ENCODE data around the gene CCDC124. TPM values are rescaled to one million over a fixed set of nuclear protein-coding genes. Genes with fewer than 3 reads are reported as not detected.

Gene CCDC124
- total RNA-seq, 1 experiment from 2014 or later, result 165 TPM

DNA sequence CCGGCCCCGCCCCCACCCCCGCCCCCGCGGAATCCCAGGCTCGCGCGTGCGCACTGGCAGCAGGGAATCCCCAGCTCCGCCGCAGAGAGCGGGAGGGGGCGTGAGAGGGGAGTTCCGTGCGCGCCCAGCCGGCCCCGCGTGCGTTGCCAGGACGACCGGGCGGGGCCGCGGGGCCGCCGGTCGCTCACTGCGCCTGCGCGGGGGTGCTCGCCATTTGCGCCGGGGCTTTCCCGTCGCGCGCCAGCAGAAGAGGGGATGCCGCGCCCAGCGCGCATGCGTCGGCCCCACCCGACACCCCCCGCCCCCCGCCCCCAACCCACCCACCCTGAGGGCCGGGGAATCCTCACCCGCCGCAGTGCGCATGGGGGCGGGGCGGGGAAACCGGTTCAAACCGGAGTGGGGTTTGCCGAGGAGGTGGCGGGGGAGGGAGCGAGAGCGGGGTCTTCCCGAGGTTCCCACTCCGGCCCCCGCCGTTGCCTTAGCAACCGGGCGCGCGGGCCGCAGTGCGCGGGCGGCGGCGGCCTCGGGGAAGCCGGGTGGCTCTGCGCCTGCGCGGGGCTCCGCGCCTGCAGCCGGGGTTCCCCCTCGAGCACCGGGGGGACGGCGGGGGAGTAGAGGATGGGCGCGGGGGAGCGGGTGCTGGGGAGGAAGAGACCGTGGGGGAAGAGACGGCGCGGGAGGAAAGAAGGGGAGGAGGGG, 15.1 kb downstream of the CCDC124 start:
- Histone ChIP-seq H3K36me3 (ENCODE audit: low read depth, low read length) (no peaks in the 10 kb centered on the region), H3K4me2 (ENCODE audit: low read length) (peak overlapping the region; percentile 88), H3K9ac (ENCODE audit: low read length) (peak overlapping the region; percentile 57), H3K27ac (ENCODE audit: low read length) (no peak overlapping the region), H3K9me2 (replicated peaks; ENCODE audit: low read length) (no peaks in the 10 kb centered on the region), H3K9me3 (ENCODE audit: low read length) (no peaks in the 10 kb centered on the region), H3F3A (ENCODE audit: low read length, unreplicated experiment) (peaks cover 5% of the 10 kb centered on the region), H3K4me1 (ENCODE audit: insufficient read depth, low read length) (peaks cover 37% of the 10 kb centered on the region), H3K79me2 (ENCODE audit: low read length) (no peaks in the 10 kb centered on the region), H3K4me3 (ENCODE audit: low read length) (peak overlapping the region; percentile 66), H4K20me1 (ENCODE audit: low read length) (0 out of 2 replicates have a peak, but pooled peaks cover 2% of the 10 kb centered on the region), H3K27me3 (ENCODE audit: low read length) (peaks cover 37% of the 10 kb centered on the region), H2AFZ (ENCODE audit: low read length) (peak overlapping the region; percentile 55)
- CTCF ChIA-PET, result interaction anchor here (0.5 to 1.3 kb wide), 4 partner anchors 10 to 114 kb away, joined by 3 to 13 read pairs (median 8); no protein-coding TSS in a partner anchor
- peak; percentile 95 for DNase-seq
- POLR2A ChIA-PET (ENCODE audit: unreplicated experiment), result interaction anchor here (0.6 to 1.0 kb wide), 3 partner anchors 15 to 117 kb away, joined by 6 to 11 read pairs (median 6); partner anchors contain the start of gene CCDC124
- TF ChIP-seq, protein P1, sequence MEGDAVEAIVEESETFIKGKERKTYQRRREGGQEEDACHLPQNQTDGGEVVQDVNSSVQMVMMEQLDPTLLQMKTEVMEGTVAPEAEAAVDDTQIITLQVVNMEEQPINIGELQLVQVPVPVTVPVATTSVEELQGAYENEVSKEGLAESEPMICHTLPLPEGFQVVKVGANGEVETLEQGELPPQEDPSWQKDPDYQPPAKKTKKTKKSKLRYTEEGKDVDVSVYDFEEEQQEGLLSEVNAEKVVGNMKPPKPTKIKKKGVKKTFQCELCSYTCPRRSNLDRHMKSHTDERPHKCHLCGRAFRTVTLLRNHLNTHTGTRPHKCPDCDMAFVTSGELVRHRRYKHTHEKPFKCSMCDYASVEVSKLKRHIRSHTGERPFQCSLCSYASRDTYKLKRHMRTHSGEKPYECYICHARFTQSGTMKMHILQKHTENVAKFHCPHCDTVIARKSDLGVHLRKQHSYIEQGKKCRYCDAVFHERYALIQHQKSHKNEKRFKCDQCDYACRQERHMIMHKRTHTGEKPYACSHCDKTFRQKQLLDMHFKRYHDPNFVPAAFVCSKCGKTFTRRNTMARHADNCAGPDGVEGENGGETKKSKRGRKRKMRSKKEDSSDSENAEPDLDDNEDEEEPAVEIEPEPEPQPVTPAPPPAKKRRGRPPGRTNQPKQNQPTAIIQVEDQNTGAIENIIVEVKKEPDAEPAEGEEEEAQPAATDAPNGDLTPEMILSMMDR (conservative IDR thresholded peaks at IDR 0.05; ENCODE audit: low read depth, low read length), result no peak
- TF ChIP-seq EZH2phosphoT487 (IDR thresholded peaks at IDR 0.05; ENCODE audit: borderline replicate concordance, low read length) (no peak), EZH2 (IDR thresholded peaks at IDR 0.05; ENCODE audit: low read length, unreplicated experiment) (no peak)
- intact Hi-C loops (cut with micrococcal nuclease), result loop anchor here (5.0 kb wide), 1 partner anchor 109 kb away; no protein-coding TSS in a partner anchor
- ATAC-seq, result peak; percentile 33
- no TSS peak for BruUV-seq (replicated peaks)

DNA sequence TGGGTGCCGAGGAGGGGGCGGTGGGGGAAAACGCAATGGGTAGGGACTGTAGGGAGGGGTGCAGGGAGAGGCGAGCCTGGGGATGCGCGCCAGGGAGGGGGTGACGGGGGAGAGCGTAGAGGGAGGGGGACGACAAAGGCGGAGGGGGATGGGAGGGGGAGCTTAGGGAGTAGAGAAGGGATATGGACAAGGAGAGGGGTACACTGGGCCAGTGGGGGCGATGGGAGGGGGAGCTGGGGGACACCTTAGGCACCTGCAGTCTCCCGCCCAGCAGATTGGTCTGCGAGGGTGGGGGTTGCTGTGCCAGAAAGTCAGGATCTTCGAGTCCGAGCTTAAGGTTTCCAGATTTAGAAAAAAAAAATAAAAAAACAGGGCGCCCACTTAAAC, 15.7 kb downstream of the CCDC124 start:
- CTCF ChIA-PET, result interaction anchor here (0.6 to 1.3 kb wide), 2 partner anchors 10 to 52 kb away, joined by 6 to 9 read pairs; no protein-coding TSS in a partner anchor
- intact Hi-C loops (cut with micrococcal nuclease), result loop anchor here (5.0 kb wide), 1 partner anchor 109 kb away; no protein-coding TSS in a partner anchor
- Histone ChIP-seq H3K79me2 (ENCODE audit: low read length) (no peaks in the 10 kb centered on the region), H2AFZ (ENCODE audit: low read length) (peak overlapping the region; percentile 55), H3K4me1 (ENCODE audit: insufficient read depth, low read length) (peaks cover 37% of the 10 kb centered on the region), H3K27ac (ENCODE audit: low read length) (no peak overlapping the region), H3K9me3 (ENCODE audit: low read length) (no peaks in the 10 kb centered on the region), H3K4me3 (ENCODE audit: low read length) (peak overlapping the region; percentile 66), H4K20me1 (ENCODE audit: low read length) (0 out of 2 replicates have a peak, but pooled peaks cover 2% of the 10 kb centered on the region), H3K36me3 (ENCODE audit: low read depth, low read length) (no peaks in the 10 kb centered on the region), H3K9ac (ENCODE audit: low read length) (peak overlapping the region; percentile 57), H3K4me2 (ENCODE audit: low read length) (peak overlapping the region; percentile 88), H3F3A (ENCODE audit: low read length, unreplicated experiment) (peaks cover 5% of the 10 kb centered on the region), H3K27me3 (ENCODE audit: low read length) (peaks cover 43% of the 10 kb centered on the region), H3K9me2 (replicated peaks; ENCODE audit: low read length) (no peaks in the 10 kb centered on the region)
- DNase-seq, result no peak
- no peak for ATAC-seq
- TF ChIP-seq, protein P1 (conservative IDR thresholded peaks at IDR 0.05; ENCODE audit: low read depth, low read length), result no peak
- TF ChIP-seq EZH2 (IDR thresholded peaks at IDR 0.05; ENCODE audit: low read length, unreplicated experiment) (no peak), EZH2phosphoT487 (IDR thresholded peaks at IDR 0.05; ENCODE audit: borderline replicate concordance, low read length) (no peak)
- POLR2A ChIA-PET (ENCODE audit: unreplicated experiment), result interaction anchor here (0.5 to 0.6 kb wide), 2 partner anchors 15 to 76 kb away, joined by 3 to 6 read pairs; no protein-coding TSS in a partner anchor
- no TSS peak for BruUV-seq (replicated peaks)

Data from PC-3 (cell line).